ENCODE measurements around the gene ACOX1.

ACOX1 gene

DNA sequence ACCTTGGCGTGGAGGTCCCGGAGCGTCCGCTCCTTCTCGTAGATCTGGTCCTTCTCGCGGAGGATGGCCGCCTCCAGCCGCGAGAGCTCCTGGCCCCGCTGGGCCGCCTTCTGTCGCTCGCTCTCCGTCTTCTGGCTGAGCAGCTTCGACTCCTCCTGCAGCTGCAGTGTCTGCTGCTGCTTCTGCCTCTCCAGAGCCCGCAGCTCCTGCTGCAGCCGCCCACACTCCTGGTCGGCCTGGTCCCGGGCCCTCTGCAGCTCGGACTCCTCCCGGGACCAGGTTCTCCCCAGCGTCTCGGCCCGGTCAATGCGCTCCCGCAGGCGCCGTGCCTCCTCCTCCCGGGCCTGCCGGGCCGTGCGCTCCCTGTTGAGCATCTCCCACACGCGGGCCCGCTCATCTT is 29.2 kb upstream of the ACOX1 start:
- DNase-seq, result no peak

DNA sequence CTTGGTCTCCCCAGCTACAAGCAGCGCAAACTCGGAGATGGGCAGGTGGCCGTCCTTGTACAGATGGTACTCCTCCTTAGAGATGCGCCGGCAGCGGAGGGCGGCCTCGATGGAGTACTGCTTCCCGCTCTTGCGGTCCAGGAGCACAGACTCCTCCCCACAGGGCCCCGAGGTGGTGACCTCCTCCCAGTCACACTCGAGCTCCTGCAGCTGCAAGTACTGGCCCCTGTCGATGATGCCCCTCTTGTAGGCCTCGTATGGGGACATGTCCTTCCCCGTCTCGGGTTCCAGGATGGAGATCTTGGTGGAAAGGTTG is 28.8 kb upstream of the ACOX1 start:
- DNase-seq, result no peak

DNA sequence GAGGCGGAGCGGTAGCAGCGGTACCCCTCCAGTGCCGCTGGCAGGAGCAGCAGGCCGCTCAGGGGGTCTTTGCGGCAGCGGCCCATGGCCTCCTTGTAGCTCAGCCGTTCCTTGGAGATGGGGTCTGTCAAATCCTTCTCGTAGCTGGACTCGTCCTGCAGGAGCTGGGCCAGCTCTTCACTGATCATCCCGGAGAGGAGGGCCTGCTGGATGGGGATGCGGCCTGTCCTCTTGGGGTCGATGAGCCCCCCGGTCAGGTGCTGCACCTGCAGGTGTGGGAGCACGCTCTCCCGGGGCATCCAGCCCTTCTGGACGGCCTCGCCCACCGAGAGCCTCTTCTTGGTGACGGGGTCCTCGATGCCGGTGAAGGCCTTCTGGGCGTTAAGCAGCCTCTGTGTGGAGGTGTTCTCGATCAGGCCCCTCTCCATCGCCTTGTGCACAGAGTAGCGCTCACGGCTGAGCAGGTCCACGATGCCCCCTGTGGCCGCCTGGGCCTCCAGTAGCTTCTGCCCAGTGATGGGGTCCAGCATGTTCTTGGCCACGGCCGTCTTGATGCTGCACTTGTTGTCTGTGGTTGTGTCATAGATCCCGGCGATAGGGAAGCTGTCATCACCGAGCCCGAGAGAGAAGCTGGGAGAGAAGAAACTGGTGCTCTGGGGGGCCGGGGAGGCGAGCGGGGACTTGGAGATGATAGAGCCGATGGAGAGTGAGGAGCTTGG is 28.3 kb upstream of the ACOX1 start:
- no peak for DNase-seq

DNA sequence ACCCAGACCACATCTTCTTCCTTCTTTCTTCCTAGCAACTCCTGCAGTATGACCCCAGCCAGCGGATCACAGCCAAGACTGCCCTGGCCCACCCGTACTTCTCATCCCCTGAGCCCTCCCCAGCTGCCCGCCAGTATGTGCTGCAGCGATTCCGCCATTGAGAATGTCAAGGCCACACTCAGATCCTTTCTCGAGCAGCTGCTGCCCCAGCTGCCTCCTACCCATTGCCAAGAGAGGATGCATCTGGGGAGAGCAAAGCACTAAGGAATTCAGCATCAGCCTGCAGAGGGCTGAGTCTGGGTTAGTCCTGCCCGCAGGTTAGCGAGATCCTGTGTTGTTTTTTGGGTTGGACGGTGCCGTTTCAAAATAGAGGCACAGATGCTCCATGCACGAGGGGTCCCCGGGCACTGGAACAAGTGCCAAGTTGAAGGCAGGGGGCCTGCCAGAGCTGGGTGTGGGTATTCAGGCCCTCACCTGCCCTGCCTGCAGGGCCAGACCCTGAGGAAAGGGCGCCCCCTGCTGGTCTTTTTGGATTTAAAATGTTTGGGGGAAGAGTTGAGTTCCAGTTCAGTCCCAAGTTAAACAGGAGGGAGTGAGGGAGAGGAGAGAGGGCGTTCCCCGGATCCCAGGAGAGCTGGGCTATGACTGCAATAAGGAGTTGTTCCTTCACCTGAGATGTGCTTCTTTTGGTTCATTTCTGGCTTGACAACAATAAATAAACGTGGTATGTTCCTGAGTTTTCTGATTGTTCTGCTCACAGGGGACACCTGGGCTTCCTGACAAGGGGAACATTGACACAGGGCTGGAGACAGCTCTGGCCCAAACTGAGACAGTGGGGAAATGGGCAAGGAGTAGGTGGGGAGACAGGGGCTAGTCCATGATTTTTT is 26.5 kb upstream of the ACOX1 start:
- peak; percentile 8 for DNase-seq

DNA sequence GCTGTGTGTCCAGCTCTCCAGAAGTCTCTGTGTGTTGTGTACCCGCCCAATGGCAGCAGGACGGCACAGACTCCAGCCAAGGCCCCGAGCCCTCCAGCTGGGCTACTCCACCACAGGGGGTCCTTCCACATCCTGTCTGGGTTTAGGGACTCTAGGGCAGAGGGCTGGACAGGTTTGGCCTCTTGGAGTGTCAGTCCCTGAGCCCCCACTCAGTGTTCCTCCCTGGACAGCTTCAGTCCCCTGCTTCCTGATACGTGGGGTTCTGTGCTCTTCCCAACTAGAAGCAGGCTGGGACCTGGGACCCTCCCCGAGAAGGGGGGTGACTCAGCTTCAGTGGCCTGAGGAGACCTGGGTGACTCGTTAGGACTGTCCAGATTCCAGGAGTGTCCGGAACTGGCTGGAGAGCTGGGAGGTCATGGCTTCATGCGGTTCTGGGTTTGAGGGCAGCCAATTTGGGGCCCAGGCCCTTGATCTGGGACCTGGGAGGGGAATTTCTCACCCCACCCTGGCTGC is 25.8 kb upstream of the ACOX1 start:
- DNase-seq, result no peak

DNA sequence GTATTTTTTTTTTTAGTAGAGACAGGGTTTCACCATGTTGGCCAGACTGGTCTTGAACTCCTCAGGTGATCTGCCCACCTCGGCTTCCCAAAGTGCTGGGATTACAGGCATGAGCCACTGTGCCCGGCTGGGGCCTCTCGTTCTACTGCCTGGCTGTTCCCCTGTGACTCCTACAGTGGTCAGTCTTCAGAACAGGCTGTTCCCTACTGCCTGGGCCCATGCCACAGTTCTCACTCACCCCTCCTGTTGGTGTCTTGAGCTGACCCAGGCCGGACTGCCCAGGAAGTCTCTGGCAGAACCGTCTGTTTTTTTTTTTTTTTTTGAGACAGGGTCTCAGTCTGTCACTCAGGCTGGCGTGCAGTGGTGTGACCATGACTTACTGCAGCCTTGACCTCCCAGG is 24.9 kb upstream of the ACOX1 start:
- DNase-seq, result no peak

DNA sequence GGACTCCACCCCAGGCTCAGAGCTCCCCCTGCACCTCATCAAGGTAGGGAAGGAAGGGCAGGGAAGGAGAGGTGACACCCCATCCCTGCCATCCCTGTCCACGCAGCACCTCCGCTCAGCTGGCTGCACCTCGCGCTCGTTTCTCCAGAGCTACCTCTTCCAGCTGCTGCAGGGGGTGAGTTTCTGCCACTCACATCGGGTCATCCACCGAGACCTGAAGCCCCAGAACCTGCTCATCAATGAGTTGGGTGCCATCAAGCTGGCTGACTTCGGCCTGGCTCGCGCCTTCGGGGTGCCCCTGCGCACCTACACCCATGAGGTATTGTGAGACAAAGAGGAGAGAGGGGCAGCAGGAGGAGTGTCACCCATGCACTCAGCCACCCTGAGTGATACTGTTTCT is 23.1 kb upstream of the ACOX1 start:
- DNase-seq, result no peak

DNA sequence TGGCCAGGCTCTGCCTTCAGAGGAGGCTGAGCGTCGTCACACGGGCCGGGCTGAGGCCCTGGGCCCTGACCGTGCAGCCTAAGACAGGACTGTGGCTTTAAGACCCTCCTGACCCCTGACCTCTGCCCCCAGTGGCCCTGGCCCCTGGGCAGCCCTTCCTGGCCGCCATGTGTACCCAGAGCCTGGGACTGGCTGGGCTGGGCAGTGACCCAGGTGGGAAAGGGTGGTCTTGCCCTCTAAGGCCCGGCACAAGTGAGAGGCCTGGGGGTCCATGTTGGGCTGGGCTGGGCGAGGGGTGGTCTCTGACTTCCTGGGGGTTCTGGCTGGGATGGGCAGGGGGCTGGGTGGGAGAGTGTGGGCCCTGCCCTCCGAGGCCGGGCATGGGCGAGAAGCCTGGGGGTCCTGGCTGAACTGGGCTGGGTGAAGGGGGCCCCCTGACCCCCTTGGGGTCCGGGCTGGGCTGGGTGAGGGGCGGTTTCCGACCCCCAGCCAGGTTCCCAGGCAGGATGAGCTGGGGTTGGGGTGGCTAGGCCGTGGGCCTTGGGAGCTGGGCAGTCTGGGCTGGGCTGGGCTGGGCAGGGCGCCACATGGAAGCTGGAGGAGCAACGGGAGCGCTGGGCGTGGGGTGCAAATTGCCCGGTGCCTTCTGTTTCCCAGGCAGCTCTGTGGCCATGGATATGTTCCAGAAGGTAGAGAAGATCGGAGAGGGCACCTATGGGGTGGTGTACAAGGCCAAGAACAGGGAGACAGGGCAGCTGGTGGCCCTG is 22.0 kb upstream of the ACOX1 start, which contains the start of gene CDK3:
CDK3 (plus strand) TSS at position 101 of the 767 bp plus-strand sequence; CDS start at position 672, 571 bp downstream.
- DNase-seq, result no peak

DNA sequence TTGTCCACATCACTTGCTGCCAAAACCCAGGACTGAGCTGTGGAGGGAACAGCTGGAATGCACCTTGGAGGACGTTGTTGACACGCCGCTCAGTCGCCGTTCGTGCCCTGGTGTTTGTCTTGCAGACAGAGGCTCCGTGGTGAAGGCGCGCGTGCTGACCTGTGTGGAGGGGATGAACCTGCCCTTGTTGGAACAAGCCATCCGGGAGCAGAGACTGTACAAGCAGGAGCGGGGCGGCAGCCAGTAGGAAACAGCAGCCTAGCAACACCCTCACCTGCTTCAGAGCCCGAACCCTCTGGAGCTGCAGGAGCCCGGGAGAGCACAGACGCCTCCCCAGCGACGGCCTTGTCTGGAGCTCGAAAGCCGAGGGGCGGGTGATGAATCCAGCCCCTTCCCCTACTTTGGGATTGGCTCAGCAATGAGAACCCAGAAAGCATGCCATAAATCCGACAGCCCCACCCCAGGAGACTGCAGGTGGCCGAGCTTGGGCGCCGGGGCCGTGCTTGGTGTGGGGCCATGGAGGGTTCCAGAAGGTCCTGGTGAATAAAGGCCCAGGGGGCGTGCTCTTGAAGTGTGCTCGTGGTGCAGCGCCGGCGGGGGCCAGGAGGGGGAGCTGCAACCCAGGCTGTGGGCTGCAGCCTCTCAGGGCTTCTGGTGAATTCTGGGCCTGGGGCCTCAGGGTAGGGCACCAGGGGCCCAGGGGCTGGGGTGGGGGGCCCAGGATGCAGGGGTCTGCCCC is 21.2 kb upstream of the ACOX1 start:
- peak; percentile 11 for DNase-seq

DNA sequence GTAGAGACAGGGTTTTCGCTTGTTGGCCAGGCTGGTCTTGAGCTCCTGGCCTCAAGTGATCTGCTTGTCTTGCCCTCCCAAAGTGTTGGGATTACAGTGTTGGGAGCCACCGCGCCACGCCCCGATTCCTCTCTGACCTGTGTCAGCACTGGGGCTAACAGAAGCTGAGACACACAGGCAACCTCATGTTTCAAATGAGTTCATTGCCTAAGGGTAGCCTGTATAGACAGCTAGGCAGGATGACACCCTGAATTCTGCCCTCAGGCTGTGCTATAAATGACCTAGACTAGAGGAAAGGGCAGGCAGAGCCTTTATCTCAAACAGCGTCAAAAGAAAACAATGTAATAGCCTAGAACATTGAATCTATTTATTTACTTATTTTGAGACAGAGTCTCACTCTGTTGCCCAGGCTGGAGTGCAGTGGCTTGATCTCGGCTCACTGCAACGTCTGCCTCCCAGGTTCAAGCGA is 19.4 kb upstream of the ACOX1 start:
- no peak for DNase-seq

DNA sequence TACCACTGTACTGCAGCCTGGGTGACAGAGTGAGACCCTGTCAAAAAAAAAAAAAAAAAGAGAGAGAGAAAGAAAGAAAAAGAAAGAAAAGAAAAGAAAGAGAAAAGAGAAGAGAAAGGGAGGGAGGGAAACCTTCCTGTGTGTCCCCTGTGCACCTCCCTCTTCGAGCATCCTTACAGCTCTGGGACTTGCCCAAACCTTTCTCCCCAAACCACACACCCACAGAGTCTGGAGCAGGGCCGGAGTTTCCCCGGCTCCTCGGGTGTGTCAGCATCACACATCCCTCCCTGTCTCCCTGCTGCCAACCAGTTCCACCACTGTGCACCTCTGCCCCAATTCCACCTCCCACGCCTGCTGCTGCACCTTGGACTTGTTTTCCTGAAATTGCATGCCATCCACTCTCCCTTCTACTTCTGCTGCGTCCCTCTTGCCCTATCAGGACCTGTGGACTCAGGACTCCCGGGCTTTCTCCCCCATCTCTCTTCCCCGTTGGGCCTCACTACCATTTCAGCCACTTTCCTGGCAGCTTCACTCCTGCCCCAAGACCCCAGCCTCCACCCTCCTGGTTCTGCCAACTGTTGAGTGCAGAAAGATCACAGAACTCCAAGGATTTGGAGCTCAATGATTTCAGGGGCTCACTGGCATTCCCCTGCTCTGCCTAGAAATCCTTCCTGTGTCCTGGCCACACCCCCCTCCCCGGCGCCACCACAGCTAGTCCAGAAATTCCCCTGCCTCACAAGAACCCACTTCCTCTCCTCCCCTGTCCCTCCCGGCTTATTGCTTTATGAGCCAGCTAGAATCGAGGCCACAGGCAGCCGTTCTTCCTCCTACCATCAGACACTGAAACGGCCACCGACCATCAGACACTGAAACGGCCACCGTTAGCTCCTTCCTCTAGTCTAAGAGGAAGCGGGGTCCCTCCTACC is 18.0 kb upstream of the ACOX1 start:
- DNase-seq, result peak; percentile 85

DNA sequence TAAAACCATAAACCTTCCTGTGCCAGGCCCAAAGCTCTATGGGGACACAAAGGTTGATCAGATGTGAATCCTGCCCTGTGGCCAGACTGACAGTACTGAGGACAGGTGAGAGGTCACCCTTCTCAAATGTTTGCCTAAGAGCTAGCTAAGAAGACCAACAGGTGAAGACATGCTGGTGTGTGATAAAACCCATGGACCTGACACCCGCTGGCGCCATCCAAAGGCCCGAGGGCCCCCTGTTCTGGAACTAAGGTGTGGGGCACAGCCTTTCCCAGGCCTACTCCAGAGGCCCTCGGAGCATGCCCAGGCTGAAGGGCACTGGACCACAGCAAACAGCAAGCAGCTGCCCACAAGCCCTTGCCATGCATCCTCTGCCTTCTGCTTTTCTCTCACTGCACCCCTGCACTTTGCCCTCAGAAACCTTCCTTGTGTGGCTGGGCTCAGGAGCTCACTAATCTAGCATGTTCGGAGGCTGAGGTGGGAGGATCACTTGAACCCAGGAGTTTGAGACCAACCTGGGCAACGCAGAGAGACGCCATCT is 16.5 kb upstream of the ACOX1 start:
- no peak for DNase-seq

DNA sequence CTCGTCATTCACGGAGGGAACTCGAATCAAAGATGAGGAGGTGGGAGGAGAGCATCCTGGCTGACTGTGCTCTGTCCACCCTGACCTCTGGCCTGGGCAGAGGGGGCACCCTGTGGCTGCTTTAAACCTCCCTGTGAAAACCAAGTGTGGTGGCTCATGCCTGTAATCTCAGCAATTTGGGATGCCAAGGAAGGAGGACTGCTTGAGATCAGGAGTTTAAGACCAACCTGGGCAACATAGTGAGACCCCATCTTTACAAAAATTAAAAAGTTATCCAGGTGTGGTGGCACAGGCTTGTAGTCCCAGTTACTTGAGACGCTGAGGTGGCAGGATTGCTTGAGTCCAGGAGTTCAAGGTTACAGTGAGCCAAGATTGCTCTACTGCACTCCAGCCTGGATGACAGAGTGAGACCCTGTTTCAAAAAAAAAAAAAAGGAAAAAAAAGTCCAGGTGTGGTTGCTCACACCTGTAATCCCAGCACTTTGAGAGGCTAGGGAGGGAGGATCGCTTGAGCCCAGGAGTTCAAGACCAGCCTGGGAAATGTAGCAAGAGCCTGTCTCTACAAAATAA is 15.9 kb upstream of the ACOX1 start:
- no peak for DNase-seq

DNA sequence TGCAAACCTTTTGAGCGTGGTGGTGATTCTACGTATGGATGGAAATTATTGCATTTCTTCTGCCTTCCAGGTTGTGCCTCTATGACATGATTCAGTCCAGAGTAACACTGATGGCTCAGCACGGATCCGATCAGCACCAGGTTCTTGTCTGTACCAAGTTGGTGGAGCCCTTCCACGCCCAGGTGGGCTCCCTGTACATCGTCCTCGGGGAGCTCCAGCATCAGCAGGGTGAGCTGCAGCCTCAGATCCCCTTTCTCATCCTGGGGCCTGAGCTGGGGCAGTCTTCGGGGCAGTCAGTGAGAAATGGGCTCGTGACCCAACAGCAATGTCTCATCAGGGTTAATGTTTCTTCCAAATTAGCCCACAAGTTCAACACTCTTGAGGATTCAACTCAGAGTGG is 12.4 kb upstream of the ACOX1 start:
- DNase-seq, result no peak

DNA sequence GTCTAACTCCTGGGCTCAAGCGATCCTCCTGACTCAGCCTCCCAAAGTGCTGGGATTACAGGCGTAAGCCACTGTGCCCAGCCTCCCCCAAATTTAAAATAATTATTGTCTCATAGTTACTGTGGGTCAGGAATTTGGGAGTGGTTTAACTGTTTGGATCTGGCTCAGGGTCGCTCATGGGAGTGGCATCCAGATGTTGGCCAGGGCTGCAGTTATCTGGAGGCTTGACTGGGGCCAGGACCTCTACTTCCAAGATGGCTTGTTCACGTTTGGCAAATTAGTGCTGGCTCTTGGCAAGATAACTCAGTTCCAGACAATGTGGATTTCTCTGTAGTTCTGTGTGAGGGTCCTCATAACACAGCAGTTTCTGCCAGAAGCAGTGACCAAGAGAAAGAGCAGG is 8.1 kb upstream of the ACOX1 start:
- no peak for DNase-seq

DNA sequence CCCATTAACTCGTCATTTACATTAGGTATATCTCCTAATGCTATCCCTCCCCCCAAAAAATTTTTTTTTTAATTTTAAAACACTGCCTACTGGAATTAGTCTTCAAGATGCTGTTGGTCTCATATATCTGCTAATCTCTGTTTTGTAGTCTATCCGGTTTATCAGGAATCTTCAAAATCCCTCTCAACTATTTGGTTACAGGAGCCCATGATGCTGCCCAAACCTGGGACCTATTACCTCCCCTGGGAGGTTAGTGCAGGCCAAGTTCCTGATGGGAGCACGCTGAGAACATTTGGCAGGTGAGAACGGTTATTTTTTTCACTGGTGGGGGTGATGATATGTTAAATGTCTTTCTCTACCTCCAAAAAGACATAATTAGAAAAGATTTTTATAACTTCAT is 7.0 kb upstream of the ACOX1 start:
- DNase-seq, result no peak

DNA sequence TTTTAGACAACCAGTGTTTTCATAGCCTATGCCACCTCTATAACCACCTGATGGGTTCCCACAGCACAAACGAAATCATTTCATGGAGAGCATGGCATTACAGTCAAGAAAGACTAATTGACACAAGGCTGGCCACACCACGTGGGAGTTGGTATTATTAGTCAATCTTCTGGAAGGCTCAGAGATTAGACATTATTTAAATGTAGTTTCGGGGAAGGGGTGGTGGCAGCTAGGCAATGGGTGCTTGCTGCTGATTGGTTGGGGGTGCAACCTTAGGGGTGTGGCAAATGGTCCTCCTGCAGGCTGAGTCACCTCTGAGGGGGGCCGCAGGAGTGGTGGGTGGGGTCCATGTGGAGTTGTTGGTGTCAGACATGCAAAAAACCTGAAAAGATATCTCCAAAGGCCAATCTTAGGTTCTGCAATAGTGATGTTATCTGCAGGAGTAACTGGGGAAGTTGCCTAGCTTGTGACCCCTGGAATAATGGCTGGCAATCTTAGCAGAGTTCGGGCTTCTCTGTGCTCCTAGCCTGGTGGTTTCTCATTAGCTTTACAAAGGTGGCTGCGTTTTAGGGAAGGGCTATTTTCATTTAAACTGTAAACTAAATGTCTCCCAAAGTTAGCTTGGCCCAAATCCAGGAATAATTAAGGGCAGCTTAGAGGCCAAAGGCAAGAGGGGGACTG is 4.7 kb upstream of the ACOX1 start:
- peak; percentile 52 for DNase-seq

DNA sequence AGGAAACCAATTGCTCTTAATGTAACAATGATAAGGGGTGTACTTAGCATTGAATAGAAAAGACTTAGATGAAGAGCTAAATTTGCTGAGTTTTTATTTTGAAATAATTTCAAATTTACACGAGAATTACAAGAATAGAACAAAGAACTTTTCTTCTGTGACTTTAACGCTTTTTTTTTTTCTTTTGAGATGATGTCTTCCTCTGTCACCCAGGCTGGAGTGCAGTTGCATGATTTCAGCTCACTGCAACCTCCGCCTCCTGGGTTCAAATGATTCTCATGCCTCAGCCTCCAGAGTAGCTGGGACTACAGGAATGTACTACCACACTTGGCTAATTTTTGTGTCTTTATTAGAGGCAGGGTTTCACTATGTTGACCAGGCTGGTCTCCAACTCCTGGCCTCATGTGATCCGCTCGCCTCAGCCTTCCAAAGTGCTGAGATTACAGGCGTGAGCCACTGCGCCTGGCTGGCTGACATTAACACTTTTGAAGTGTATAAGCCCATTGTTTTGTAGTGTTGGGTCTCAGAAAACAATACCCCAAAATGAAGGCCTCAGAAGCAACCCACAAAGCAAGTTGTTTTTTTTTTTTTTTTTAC is 2.2 kb upstream of the ACOX1 start:
- DNase-seq, result no peak

DNA sequence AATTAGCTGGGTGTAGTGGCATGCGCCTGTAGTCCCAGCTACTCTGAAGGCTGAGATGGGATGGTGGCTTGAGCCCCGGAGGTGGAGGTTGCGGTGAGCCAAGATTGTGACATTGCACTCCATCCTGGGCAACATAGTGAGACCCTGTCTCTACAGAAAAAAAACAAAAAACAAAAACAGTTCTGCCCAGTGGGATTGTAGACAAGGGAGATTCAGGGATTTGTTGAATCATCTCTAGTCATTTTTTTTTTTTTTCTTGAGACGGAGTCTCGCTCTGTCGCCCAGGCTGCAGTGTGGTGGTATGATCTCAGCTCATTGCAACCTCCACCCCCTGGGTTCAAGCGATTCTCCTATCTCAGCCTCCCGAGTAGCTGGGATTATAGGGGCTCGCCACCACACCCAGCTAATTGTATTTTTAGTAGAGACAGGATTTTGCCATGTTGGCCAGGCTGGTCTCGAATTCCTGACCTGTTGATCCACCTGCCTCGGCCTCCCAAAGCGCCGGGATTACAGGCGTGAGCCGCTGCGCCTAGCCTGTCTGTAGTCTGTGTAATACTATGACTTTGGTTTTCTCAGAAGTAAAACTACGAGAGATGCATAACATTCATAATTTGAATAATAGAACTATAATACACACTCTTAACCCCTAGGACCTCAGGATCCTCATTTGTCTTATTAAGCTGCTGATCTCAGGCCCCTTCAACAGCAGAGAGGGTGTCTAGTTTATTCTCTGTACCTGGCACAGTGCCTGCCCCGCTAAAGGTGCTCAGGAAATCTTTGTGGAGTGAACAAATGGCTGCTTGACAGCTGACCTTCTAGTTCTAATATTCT is 1.4 kb upstream of the ACOX1 start:
- peak; percentile 15 for DNase-seq

All from GF-D8 (cell line).